GM18873 (cell line): ENCODE data around the gene HLTF.

Experiments used
- ATAC-seq: cut with Tn5 transposase; IDR thresholded peaks from one replicate; pipeline ENCODE4 v1.9.1; 2021; ENCODE audit warnings: mild to moderate bottlenecking, moderate library complexity, moderate number of reproducible peaks; ENCODE audit not compliant: unreplicated experiment, low FRiP score

Gene HLTF

DNA sequence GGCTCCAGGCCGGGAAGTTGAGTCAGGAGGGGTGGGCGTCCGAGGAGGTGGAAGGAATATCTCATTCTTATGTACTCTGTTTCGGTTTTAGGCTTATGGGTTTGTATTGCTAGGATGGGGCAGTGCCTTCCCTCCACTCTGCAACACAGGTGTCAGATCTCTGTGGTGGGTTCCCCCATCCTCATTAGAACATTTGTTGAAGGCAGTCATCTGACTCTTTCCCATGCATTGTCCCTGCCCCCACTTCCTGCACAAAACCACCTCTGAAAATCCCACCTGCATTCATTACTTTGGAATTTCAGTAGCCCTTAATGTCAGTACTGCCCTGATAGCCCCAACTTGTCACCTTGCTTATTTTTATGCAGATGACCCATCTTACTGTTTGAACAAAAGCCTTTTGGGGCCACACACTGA, 65.5 kb downstream of the HLTF start:
- no peak for ATAC-seq

GRCh38 chr3:149020196-149020838, 66.0 kb downstream of the HLTF start:
- no peak for ATAC-seq

DNA sequence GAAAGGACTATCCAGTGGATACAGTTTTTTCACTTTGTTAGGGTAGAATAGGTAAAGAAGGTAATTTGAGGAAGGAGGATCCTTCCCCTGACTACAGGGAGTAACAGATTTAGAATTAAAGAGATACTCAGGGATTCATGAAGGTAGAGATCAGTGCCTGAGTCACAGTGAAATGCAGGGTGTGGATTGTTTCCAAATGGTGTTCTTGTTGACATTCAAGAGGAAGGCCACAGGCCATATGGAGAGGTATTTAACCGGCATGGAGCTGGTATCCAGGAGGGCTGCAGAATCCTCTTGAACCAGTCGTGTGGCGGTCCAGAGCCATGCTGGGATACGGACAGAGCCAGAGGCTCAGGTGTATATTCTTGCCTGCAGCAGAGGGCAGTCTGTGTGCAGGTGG, 66.8 kb downstream of the HLTF start:
- ATAC-seq, result no peak

GRCh38 chr3:149018247-149018646, 68.1 kb downstream of the HLTF start:
- no peak for ATAC-seq

- no peak for ATAC-seq
These were observed 69.4 kb downstream of the HLTF start for GRCh38 chr3:149016669-149017541.

DNA sequence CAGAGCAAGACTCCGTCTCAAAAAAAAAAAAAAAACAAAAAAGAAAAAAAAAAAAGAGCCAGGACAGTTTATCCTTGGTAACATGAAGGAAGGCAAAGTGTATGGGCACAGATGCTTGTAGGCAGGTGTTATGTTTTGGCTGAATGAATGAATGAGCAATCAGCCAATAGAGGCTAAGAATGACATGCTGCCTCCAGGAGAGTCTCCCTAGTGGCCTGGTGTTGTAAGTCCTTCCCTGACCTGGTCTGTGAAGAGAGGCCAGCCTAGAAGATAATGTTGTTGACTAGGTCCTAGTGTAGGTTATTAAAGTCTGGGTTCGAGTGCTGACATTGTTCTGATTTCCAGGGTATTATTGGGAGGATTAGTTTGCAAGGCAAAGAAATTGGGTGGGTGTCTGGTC, 70.1 kb downstream of the HLTF start:
- ATAC-seq, result no peak

- no peak for ATAC-seq
These were observed 70.9 kb downstream of the HLTF start for GRCh38 chr3:149015393-149015792.

- no peak for ATAC-seq
These were observed 72.6 kb downstream of the HLTF start for GRCh38 chr3:149013726-149014125.

DNA sequence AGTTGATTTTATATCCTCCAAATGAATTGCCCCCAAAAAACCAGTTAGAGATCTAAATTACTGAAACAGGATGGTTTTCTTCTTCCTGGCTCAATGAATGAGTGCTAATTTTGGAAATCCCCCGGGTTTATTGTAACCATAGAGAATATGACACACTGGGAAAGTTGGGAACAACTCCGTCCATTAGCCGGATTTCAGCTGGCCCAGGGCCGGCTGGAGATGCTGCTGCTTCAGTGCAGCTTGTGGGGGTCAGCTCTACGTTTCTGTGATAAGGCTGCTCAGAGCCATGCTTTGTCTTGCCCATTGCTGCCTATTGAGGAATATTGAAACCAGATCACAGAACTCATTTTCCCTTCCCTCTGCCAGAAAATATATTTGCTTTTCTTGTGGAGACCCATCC, 74.7 kb downstream of the HLTF start:
- no peak for ATAC-seq

DNA sequence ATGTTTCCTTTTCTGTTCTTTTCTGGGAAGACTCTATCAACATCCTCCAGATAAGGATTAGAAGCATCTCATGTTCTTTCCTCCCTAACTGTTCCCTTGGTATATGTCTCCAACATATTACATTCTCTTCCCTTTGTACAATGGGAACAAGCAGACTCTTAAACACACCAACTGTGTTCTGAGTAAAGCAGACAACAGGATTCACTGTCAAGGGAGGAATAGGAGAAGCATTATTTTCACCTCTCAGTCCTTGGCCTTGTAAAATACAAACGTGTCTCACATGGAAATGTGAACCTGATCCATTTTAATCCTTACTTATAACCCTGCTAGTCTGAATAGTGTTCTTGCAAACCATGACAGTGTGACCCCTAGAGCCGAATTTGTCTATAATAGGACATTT, 75.4 kb downstream of the HLTF start:
- ATAC-seq, result no peak

- ATAC-seq, result no peak
These were observed 75.8 kb downstream of the HLTF start for GRCh38 chr3:149010504-149010951.

DNA sequence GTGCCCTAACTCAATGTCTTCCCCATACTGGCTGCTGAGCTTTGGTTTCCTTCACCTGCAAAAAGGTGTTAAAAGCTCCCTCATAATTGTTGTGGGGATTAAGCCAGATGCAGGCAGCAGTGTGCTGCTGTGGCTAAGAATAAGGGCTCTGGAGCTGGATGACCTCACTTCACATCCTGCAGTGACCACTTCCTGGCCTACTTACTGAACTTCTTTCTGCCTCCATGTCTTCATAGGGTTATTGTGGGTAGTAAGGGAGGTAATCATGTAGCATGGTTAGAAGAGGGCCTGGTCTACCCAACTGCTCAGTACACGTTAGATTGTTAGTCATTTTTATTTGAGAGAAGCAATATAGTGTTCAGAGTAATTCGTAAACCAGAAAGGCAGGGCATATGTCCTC, 76.6 kb downstream of the HLTF start:
- peak; percentile 86 for ATAC-seq

GRCh38 chr3:149007567-149008257, 78.6 kb downstream of the HLTF start:
- no peak for ATAC-seq

- ATAC-seq, result no peak
These were observed 80.9 kb downstream of the HLTF start for GRCh38 chr3:149005416-149005815.

DNA sequence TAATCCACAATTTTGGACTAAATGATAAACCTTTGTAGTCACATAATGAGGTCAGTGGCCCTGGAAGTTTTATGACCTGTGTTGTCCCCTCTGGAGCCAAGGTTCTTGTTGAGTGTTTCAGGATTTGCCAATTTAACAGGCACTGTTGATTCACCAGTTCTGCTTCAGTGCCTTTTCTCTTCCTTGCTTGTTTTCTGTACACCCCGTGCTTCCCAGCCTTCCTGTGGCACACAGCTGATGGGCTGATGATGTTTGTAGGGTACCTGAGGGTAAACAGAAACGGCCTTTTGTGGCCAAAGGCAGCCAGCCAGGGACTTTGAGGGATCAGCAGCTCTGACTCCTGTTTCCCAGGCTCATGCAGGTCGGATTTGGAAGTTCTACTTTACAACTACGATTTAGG, 81.7 kb downstream of the HLTF start:
- ATAC-seq, result no peak

- ATAC-seq, result peak; percentile 93
These were observed 82.6 kb downstream of the HLTF start for GRCh38 chr3:149003653-149004305.

- ATAC-seq, result no peak
These were observed 84.6 kb downstream of the HLTF start for GRCh38 chr3:149001727-149002126.

GRCh38 chr3:149000206-149000745, 86.1 kb downstream of the HLTF start:
- ATAC-seq, result no peak

DNA sequence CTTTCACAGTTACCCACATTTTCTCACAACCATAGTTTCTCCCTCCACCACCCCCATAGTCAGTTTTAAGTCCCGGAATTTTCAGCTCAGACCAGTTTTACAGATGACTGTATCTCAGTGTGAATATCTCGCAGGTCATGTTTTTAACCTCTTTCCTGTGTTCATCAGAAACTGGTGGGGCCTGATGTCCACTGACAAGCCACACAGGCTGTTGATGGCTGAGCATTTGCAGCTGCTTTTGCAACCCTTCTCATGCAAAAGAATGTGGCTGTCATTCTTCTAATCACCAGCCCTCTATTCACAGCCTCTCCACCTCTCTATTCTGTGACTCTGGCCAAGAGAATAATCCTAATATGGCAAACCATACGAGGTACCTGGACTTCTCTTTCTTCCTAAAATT, 86.5 kb downstream of the HLTF start:
- ATAC-seq, result no peak

DNA sequence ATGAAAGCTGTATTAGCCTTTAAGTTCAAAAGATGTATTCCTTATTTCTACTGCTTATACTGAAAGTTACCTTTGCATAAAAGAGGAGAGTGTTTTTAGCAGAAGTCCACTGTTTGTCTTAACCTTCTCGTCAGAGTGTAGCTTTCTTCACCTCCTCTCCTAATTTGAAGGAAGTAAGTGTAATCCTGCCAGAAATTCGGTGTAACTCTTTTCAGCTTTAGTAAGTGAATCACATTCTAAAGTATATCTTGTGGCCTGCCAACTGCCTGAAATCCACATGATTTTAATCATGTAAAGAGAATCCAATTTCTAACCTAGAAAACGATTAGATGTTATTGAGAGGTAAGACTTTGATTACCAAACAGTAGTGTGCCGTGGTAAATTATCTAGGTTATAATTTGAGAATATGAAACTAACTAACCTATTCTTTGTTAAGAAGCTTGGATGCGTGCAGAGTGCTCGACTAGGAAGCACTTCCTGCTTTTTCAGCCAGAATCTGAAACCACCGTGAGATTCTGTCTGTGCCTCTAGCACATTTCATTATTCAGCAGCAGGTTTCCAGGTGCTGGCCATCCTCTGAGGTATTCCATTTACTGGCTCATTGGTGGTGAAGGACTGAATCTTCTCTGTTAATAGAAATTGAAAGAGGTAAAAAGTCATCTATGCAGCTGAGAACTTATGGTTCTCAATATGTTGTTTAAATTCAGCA, 87.5 kb downstream of the HLTF start:
- ATAC-seq, result no peak
